A549 (cell line): Measurements from ENCODE around the gene SAPCD2. TPM values are rescaled to one million over a fixed set of nuclear protein-coding genes. Genes with fewer than 3 reads are reported as not detected.

ENCODE experiments used
- ATAC-seq, 2 experiments: fragments of 200-7000 bp in 1 of 2; fragments of >200 bp in 1 of 2; cut with Nextera tagmentation in 1 of 2; cut with Tn5 transposase in 1 of 2; 3 replicates each; pipeline versions ENCODE4 v1.8.0 to v1.9.1; 2018 to 2020; ENCODE audit warnings: mild to moderate bottlenecking in 1 of 2, moderate library complexity in 1 of 2
- CTCF ChIA-PET: fragments of 300-600 bp; sonication (Branson Sonifier 250); formaldehyde crosslinking; extraction: SDS; loops from one replicate; lab custom pipeline; 2021; ENCODE audit warnings: antibody characterized with exemption, inconsistent platforms; lab: Yijun Ruan, JAX
- POLR2A ChIA-PET: fragments of 350-600 bp; formaldehyde crosslinking; extraction: SDS; loops from one replicate; lab custom pipeline; 2021; ENCODE audit warnings: antibody characterized with exemption, inconsistent platforms; lab: Yijun Ruan, JAX
- DNase-seq, 2 experiments: peaks; one replicate each; pipeline versions ENCODE4 v3.0.0 to v3.0.0-alpha.2; 2011 to 2016; ENCODE audit warnings: low read depth in 1 of 2, low spot score in 1 of 2
- FAIRE-seq: peaks from 2 replicates; lab custom pipeline; 2011; peaks lifted over from hg19 to GRCh38; lab: Jason Lieb, UNC
- H3K27ac ChIP-seq, 2 experiments: fragments of >200 bp; sonication (Bioruptor Twin); formaldehyde crosslinking; 3 replicates each; pipeline ENCODE4 v1.5.1; 2016 to 2017
- H3K4me1 ChIP-seq: fragments of >200 bp; sonication (Bioruptor Twin); formaldehyde crosslinking; 3 replicates; pipeline ENCODE4 v1.6.1; 2016
- H3K4me2 ChIP-seq: fragments of >200 bp; sonication (Bioruptor Twin); formaldehyde crosslinking; 3 replicates; pipeline ENCODE4 v1.6.1; 2016
- H3K4me3 ChIP-seq: fragments of >200 bp; sonication (Bioruptor Twin); formaldehyde crosslinking; 3 replicates; pipeline ENCODE4 v1.5.1; 2016
- H3K9me3 ChIP-seq: fragments of >200 bp; sonication (Bioruptor Twin); formaldehyde crosslinking; 3 replicates; pipeline ENCODE4 v1.6.1; 2016
- BHLHE40 ChIP-seq: IDR thresholded peaks from 2 replicates; pipeline ENCODE4 v1.6.1; 2012; ENCODE audit warnings: low read depth, low read length, inconsistent platforms
- CEBPB ChIP-seq, 2 experiments: fragments of >200 bp in 1 of 2; sonication (Bioruptor Twin) in 1 of 2; formaldehyde crosslinking in 1 of 2; IDR thresholded peaks; 2 replicates each; pipeline ENCODE4 v1.6.1; 2012 to 2016
- CHD2 ChIP-seq: fragments of 150-350 bp; IDR thresholded peaks from 2 replicates; pipeline ENCODE4 v1.6.1; 2014; ENCODE audit warnings: low read length; ENCODE audit not compliant: partially characterized antibody
- FOSB ChIP-seq: fragments of 250-450 bp; sonication (Bioruptor Pico); IDR thresholded peaks from 2 replicates; pipeline ENCODE4 v1.5.0; 2020; ENCODE audit warnings: mild to moderate bottlenecking, moderate library complexity
- FOSL2 ChIP-seq, 2 experiments: fragments of 450-650 bp in 1 of 2; fragments of >200 bp in 1 of 2; sonication (Bioruptor Twin) in 1 of 2; formaldehyde crosslinking; IDR thresholded peaks; 2 replicates each; pipeline versions ENCODE4 v1.5.0 to v1.6.1; 2016 to 2020; ENCODE audit warnings: mild to moderate bottlenecking in 1 of 2, moderate library complexity in 1 of 2
- JUNB ChIP-seq: fragments of >200 bp; sonication (Bioruptor Twin); formaldehyde crosslinking; IDR thresholded peaks from 2 replicates; pipeline ENCODE4 v1.6.1; 2016
- MAZ ChIP-seq: fragments of 150-350 bp; IDR thresholded peaks from 2 replicates; pipeline ENCODE4 v1.6.1; 2014; ENCODE audit warnings: antibody characterized with exemption, low read depth, low read length, borderline replicate concordance
- NFE2L2 ChIP-seq: fragments of 150-350 bp; conservative IDR thresholded peaks from 2 replicates; pipeline ENCODE4 v1.6.1; 2014; ENCODE audit warnings: low read length
- NR3C1 ChIP-seq: fragments of >200 bp; sonication (Bioruptor Twin); formaldehyde crosslinking; IDR thresholded peaks from 3 replicates; pipeline ENCODE4 v1.6.1; 2017
- RAD21 ChIP-seq, 2 experiments: fragments of >200 bp in 1 of 2; sonication (Bioruptor Twin) in 1 of 2; formaldehyde crosslinking in 1 of 2; IDR thresholded peaks in 1 of 2; conservative IDR thresholded peaks in 1 of 2; 2 replicates in 1 of 2; 3 replicates in 1 of 2; pipeline ENCODE4 v1.6.1; 2012 to 2018; ENCODE audit warnings: inconsistent platforms in 1 of 2
- RARB ChIP-seq: fragments of 250-450 bp; sonication (Bioruptor Pico); IDR thresholded peaks from 2 replicates; pipeline ENCODE4 v1.8.0; 2021; ENCODE audit warnings: mild to moderate bottlenecking, moderate library complexity
- RFX5 ChIP-seq: fragments of 450-650 bp; IDR thresholded peaks from 2 replicates; pipeline ENCODE4 v1.7.1; 2014; ENCODE audit warnings: antibody characterized with exemption, mild to moderate bottlenecking, moderate library complexity
- SREBF2 ChIP-seq: fragments of 450-650 bp; IDR thresholded peaks from 2 replicates; pipeline ENCODE4 v1.6.1; 2014; ENCODE audit warnings: mild to moderate bottlenecking, moderate library complexity
- ZNF302 ChIP-seq: fragments of 250-450 bp; sonication (Bioruptor Pico); IDR thresholded peaks from 2 replicates; pipeline ENCODE4 v1.9.0; 2021; ENCODE audit warnings: inconsistent platforms, mild to moderate bottlenecking, moderate library complexity
- WGBS: methylation state at CpG from one replicate; pipeline ENCODE4 v1.1.6; 2017; ENCODE audit errors: missing lambda C conversion rate; 5-methylcytosine and 5-hydroxymethylcytosine counted together
- polyA plus RNA-seq, 4 experiments: library from polyadenylated mRNA; depleted of rRNA in 3 of 4; stranded (reverse); fragments of >200 nt; fragmentation: RNase III in 1 of 4; extraction: RNeasy Plus Mini Kit Qiagen cat#74134 plus additional on column Dnase treatment in 1 of 4; gene quantifications; 2 replicates in 3 of 4; 3 replicates in 1 of 4; pipeline ENCODE4 v1.2.3, GENCODE V29; 2011 to 2017
- TF ChIP-seq, protein P1 (sequence below): fragments of 200-600 bp; sonication (generic); IDR thresholded peaks from 2 replicates; pipeline ENCODE4 v1.6.1; 2016; ENCODE audit warnings: antibody characterized with exemption, mild to moderate bottlenecking, moderate library complexity
- TF ChIP-seq, protein P2 (sequence below): fragments of >200 bp; sonication (Bioruptor Twin); formaldehyde crosslinking; IDR thresholded peaks from 2 replicates; pipeline ENCODE4 v1.6.1; 2016
- TF ChIP-seq, protein P3 (sequence below): fragments of 450-650 bp; IDR thresholded peaks from 2 replicates; pipeline ENCODE4 v1.6.1; 2014; ENCODE audit warnings: antibody characterized with exemption
- TF ChIP-seq, protein P4 (sequence below): fragments of >200 bp; sonication (Bioruptor Twin); formaldehyde crosslinking; IDR thresholded peaks from 3 replicates; pipeline ENCODE4 v1.6.1; 2016
- TF ChIP-seq, protein P5 (sequence below): IDR thresholded peaks from 2 replicates; pipeline ENCODE4 v1.6.1; 2012

The SAPCD2 gene
- polyA plus RNA-seq, 2 of the 4 experiments (the other 2 are of a cell fraction) = 6.9 to 14.6 TPM

DNA sequence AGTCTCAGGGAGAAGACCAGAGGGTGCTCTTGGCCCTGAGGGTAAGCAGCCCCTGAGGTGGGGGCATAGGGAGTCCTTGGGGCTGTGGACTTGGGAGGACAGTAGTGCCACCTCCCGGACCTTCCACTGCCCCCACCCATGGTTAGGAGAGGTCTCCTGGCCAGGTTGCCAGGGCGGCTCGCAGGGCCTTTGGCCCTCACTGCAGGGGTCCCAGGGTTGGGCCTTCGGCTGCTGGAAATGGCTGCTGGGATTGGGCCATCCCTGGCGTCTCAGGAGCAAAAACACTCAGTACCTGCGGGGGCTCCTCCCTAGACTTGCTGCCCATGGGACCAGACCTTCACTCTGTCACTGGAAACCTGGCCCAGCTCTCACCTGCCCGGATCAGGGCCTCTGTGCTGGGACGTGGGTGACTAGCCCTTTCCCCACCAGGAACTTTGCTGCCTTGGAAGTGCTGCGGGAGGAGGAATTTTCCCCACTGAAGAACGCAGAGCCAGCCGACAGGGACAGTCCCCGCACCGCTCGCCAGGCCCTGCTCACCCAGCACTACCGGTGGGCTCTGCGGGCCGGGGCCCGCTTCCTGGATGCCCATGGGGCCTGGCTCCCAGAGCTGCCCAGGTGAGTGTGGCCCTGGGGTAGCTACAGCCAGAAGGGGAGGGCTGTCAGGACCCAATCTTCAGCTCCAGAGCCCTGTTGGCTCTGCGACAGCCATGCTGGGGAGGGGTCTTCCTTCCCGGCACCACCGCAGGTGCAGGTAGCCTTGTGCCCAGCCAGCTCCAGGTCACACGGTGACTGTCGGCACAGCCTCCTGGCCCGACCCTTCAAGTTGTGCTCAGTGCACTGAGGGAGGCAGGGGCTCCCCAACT, 10.1 kb upstream of the SAPCD2 start (continued):
- TF ChIP-seq CHD2 = no peak
- no peak for TF ChIP-seq RAD21 (conservative IDR thresholded peaks at IDR 0.05 in 1 of 2, IDR thresholded peaks at IDR 0.05 in 1 of 2)
- TF ChIP-seq, all 56 proteins: peak for 0

DNA sequence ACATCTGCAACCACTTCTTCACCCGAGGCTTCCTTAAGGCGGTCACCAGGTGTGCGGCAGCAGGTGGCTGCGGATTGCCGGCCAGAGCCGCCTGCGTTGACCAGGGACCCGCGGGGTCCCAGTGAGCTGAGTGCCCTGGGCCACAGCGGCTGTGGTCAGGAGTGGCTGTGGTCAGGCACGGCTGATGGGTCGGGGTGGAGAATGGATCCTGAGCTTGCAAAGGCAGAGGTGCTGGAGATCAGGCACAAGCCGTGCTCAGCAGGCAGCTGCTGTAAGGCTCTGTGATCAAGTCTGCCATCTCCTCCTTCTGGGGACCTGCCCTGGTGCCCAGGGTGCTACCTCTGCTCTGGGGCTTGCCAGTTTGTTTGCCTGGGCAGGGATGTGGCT, 9.0 kb upstream of the SAPCD2 start:
- ATAC-seq (no peak), FAIRE-seq (no peak), DNase-seq (no peak)
- 96% methylated on average over 13 of the region's 13 CpGs for WGBS
- Histone ChIP-seq H3K9me3 (no peaks in the 10 kb centered on the region), H3K27ac (no peak overlapping the region), H3K4me3 (no peak overlapping the region), H3K4me2 (no peak overlapping the region), H3K4me1 (peaks cover 30% of the 10 kb centered on the region)
- no peak for TF ChIP-seq RARB (CRISPR knock-in tag)
- TF ChIP-seq, protein P1, sequence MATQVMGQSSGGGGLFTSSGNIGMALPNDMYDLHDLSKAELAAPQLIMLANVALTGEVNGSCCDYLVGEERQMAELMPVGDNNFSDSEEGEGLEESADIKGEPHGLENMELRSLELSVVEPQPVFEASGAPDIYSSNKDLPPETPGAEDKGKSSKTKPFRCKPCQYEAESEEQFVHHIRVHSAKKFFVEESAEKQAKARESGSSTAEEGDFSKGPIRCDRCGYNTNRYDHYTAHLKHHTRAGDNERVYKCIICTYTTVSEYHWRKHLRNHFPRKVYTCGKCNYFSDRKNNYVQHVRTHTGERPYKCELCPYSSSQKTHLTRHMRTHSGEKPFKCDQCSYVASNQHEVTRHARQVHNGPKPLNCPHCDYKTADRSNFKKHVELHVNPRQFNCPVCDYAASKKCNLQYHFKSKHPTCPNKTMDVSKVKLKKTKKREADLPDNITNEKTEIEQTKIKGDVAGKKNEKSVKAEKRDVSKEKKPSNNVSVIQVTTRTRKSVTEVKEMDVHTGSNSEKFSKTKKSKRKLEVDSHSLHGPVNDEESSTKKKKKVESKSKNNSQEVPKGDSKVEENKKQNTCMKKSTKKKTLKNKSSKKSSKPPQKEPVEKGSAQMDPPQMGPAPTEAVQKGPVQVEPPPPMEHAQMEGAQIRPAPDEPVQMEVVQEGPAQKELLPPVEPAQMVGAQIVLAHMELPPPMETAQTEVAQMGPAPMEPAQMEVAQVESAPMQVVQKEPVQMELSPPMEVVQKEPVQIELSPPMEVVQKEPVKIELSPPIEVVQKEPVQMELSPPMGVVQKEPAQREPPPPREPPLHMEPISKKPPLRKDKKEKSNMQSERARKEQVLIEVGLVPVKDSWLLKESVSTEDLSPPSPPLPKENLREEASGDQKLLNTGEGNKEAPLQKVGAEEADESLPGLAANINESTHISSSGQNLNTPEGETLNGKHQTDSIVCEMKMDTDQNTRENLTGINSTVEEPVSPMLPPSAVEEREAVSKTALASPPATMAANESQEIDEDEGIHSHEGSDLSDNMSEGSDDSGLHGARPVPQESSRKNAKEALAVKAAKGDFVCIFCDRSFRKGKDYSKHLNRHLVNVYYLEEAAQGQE = no peak
- TF ChIP-seq, protein P2, sequence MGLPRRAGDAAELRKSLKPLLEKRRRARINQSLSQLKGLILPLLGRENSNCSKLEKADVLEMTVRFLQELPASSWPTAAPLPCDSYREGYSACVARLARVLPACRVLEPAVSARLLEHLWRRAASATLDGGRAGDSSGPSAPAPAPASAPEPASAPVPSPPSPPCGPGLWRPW = no peak
- no peak for TF ChIP-seq CEBPB (IDR thresholded peaks at IDR 0.05)
- TF ChIP-seq JUNB = no peak
- TF ChIP-seq SREBF2 = no peak
- no peak for TF ChIP-seq BHLHE40
- no peak for TF ChIP-seq ZNF302 (CRISPR knock-in tag)
- TF ChIP-seq RFX5 = no peak
- TF ChIP-seq, protein P3, sequence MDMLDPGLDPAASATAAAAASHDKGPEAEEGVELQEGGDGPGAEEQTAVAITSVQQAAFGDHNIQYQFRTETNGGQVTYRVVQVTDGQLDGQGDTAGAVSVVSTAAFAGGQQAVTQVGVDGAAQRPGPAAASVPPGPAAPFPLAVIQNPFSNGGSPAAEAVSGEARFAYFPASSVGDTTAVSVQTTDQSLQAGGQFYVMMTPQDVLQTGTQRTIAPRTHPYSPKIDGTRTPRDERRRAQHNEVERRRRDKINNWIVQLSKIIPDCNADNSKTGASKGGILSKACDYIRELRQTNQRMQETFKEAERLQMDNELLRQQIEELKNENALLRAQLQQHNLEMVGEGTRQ = no peak
- no peak for TF ChIP-seq MAZ
- POLR2A ChIA-PET = no interaction called here
- CTCF ChIA-PET = interaction anchor here (3.8 to 24.0 kb wide), 2 partner anchors 12 to 33 kb away, joined by 18 to 321 read pairs; partner anchors contain the start of genes NPDC1 and SAPCD2

DNA sequence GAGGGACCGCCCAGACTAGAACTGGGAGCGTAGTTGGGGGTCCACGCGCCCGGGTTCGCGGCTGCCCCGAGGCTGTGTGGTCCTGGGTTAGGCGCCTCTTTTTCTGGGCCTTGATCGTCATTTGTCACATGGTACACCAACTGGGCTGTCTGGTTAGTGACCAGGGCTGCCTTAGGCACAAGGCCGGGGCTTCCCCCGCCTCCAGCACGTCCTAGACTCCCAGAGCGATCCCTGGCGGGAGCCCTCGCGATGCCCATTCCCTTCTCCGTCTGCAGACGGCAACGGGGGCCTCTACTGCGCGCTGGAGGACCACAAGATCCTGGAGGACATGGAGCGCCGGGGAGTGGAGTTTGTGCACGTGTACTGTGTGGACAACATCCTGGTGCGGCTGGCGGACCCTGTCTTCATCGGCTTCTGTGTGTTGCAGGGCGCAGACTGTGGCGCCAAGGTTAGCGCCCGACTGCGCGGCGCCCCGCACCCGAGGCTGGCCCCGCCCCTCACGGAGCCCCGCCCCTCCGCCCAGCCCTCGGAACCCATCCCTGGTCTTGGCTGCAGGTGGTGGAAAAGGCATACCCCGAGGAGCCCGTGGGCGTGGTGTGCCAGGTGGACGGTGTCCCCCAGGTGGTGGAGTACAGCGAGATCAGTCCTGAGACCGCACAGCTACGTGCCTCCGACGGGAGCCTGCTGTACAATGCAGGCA, 8.5 kb upstream of the SAPCD2 start:
- WGBS = 95% methylated on average over 38 of the region's 51 CpGs
- DNase-seq = no peak
- no peak for ATAC-seq
- ChIA-PET CTCF (interaction anchor here (3.8 to 24.0 kb wide), 2 partner anchors 11 to 32 kb away, joined by 18 to 321 read pairs; partner anchors contain the start of genes NPDC1 and SAPCD2), POLR2A (interaction anchor here (0.5 kb wide), 1 partner anchor 13 kb away, joined by 5 read pairs; no protein-coding TSS in a partner anchor)
- Histone ChIP-seq H3K27ac (no peak overlapping the region), H3K9me3 (no peaks in the 10 kb centered on the region), H3K4me2 (no peak overlapping the region; the same call in 2 of the 3 replicates), H3K4me3 (no peak overlapping the region), H3K4me1 (peaks cover 25% of the 10 kb centered on the region)
- no peak for FAIRE-seq
- TF ChIP-seq NR3C1 (no peak), BHLHE40 (no peak), FOSL2 (IDR thresholded peaks at IDR 0.05) (no peak), FOSL2 (CRISPR knock-in tag; IDR thresholded peaks at IDR 0.05) (no peak), FOSB (CRISPR knock-in tag) (no peak), RARB (CRISPR knock-in tag) (no peak), NFE2L2 (no peak), SREBF2 (no peak), ZNF302 (CRISPR knock-in tag) (no peak)
- TF ChIP-seq, protein P2 = no peak
- TF ChIP-seq, protein P3 = no peak
- TF ChIP-seq, protein P4, sequence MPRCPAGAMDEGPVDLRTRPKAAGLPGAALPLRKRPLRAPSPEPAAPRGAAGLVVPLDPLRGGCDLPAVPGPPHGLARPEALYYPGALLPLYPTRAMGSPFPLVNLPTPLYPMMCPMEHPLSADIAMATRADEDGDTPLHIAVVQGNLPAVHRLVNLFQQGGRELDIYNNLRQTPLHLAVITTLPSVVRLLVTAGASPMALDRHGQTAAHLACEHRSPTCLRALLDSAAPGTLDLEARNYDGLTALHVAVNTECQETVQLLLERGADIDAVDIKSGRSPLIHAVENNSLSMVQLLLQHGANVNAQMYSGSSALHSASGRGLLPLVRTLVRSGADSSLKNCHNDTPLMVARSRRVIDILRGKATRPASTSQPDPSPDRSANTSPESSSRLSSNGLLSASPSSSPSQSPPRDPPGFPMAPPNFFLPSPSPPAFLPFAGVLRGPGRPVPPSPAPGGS = no peak
- TF ChIP-seq, protein P5, sequence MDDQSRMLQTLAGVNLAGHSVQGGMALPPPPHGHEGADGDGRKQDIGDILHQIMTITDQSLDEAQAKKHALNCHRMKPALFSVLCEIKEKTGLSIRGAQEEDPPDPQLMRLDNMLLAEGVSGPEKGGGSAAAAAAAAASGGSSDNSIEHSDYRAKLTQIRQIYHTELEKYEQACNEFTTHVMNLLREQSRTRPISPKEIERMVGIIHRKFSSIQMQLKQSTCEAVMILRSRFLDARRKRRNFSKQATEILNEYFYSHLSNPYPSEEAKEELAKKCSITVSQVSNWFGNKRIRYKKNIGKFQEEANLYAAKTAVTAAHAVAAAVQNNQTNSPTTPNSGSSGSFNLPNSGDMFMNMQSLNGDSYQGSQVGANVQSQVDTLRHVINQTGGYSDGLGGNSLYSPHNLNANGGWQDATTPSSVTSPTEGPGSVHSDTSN = no peak
